Neural cell (in vitro differentiated cells): Measurements from ENCODE around the gene PYGB. TPM values are rescaled to one million over a fixed set of nuclear protein-coding genes. Genes with fewer than 3 reads are reported as not detected.

Experiments used
- H2AFZ ChIP-seq: fragments of 200-600, 300-800 bp; sonication (generic), shearing (Covaris generic); 2 replicates; pipeline ENCODE4 v1.6.0; 2014; ENCODE audit warnings: low read depth, mild to moderate bottlenecking, antibody characterized with exemption, low read length, moderate library complexity
- H3F3A ChIP-seq: fragments of 200-600 bp; shearing (Covaris generic); 2 replicates; pipeline ENCODE4 v1.6.1; 2016; ENCODE audit warnings: mild to moderate bottlenecking, moderate library complexity, mixed read lengths, antibody characterized with exemption, low read length; ENCODE audit not compliant: insufficient read depth, poor library complexity, severe bottlenecking
- H3K27ac ChIP-seq: fragments of 200-600, 300-800 bp; sonication (generic), shearing (Covaris generic); 2 replicates; pipeline ENCODE4 v1.5.1; 2014; ENCODE audit warnings: mild to moderate bottlenecking, low read length, moderate library complexity
- H3K27me3 ChIP-seq: fragments of 300-800, 200-600 bp; sonication (generic), shearing (Covaris generic); 2 replicates; pipeline ENCODE4 v1.6.0; 2014; ENCODE audit warnings: mild to moderate bottlenecking, low read depth, low read length, moderate library complexity; ENCODE audit not compliant: insufficient read depth
- H3K36me3 ChIP-seq: fragments of 300-800, 200-600 bp; sonication (generic), shearing (Covaris generic); 2 replicates; pipeline ENCODE4 v1.5.1; 2014; ENCODE audit warnings: mild to moderate bottlenecking, antibody characterized with exemption, low read length, moderate library complexity; ENCODE audit not compliant: insufficient read depth
- H3K4me2 ChIP-seq: fragments of 300-800, 200-600 bp; sonication (generic), shearing (Covaris generic); 2 replicates; pipeline ENCODE4 v1.6.0; 2014; ENCODE audit warnings: mild to moderate bottlenecking, low read length
- H3K4me3 ChIP-seq: fragments of 300-800, 200-600 bp; sonication (generic), shearing (Covaris generic); 2 replicates; pipeline ENCODE4 v1.5.1; 2014; ENCODE audit warnings: mild to moderate bottlenecking, low read length, moderate library complexity
- H3K79me2 ChIP-seq: fragments of 200-600 bp; shearing (Covaris generic); replicated peaks from 2 replicates; pipeline ENCODE4 v1.6.0; 2014; ENCODE audit warnings: mild to moderate bottlenecking, low read length, moderate library complexity; ENCODE audit not compliant: insufficient read depth
- H3K9ac ChIP-seq: fragments of 300-800, 200-600 bp; sonication (generic), shearing (Covaris generic); 2 replicates; pipeline ENCODE4 v1.6.1; 2016; ENCODE audit warnings: mild to moderate bottlenecking, low read length, mixed read lengths
- H3K9me2 ChIP-seq: fragments of 200-600 bp; shearing (Covaris generic); 2 replicates; pipeline ENCODE4 v1.6.1; 2016; ENCODE audit warnings: mild to moderate bottlenecking, low read length, mixed read lengths; ENCODE audit not compliant: insufficient read depth
- H3K9me3 ChIP-seq: fragments of 200-600, 300-800 bp; sonication (generic), shearing (Covaris generic); 2 replicates; pipeline ENCODE4 v1.6.1; 2016; ENCODE audit warnings: mild to moderate bottlenecking, mixed run types, low read length, moderate library complexity, mixed read lengths
- H4K20me1 ChIP-seq: fragments of 200-600 bp; shearing (Covaris generic); 2 replicates; pipeline ENCODE4 v1.6.1; 2016; ENCODE audit warnings: mild to moderate bottlenecking, mixed run types; ENCODE audit not compliant: insufficient read depth
- CTCF ChIP-seq: fragments of 450-650 bp; IDR thresholded peaks from 2 replicates; pipeline ENCODE4 v1.5.1; 2014; ENCODE audit warnings: antibody characterized with exemption, mild to moderate bottlenecking, moderate library complexity; ENCODE audit not compliant: poor library complexity, severe bottlenecking
- EP300 ChIP-seq: fragments of 450-650 bp; conservative IDR thresholded peaks from 2 replicates; pipeline ENCODE4 v1.6.1; 2014; ENCODE audit warnings: antibody characterized with exemption, mild to moderate bottlenecking, moderate library complexity; ENCODE audit not compliant: poor library complexity, severe bottlenecking
- EZH2 ChIP-seq: fragments of 200-600, 300-800 bp; shearing (Covaris generic), sonication (generic); IDR thresholded peaks from 2 replicates; pipeline ENCODE4 v1.6.1; 2014; ENCODE audit warnings: antibody characterized with exemption, low read length, borderline replicate concordance, mild to moderate bottlenecking; ENCODE audit not compliant: insufficient read depth, poor library complexity, severe bottlenecking
- MXI1 ChIP-seq: fragments of 450-650 bp; conservative IDR thresholded peaks from 2 replicates; pipeline ENCODE4 v1.6.1; 2014; ENCODE audit warnings: antibody characterized with exemption, mild to moderate bottlenecking; ENCODE audit not compliant: poor library complexity, severe bottlenecking
- POLR2AphosphoS5 ChIP-seq: IDR thresholded peaks from 2 replicates; pipeline ENCODE4 v1.6.1; 2012
- RAD21 ChIP-seq: fragments of 450-650 bp; conservative IDR thresholded peaks from 2 replicates; pipeline ENCODE4 v1.6.1; 2014; ENCODE audit warnings: antibody characterized with exemption, mild to moderate bottlenecking, moderate library complexity
- REST ChIP-seq: IDR thresholded peaks from 2 replicates; pipeline ENCODE4 v1.6.1; 2012; ENCODE audit warnings: borderline replicate concordance
- SMC3 ChIP-seq: fragments of 450-650 bp; conservative IDR thresholded peaks from 2 replicates; pipeline ENCODE4 v1.6.1; 2014; ENCODE audit warnings: antibody characterized with exemption, mild to moderate bottlenecking, moderate library complexity; ENCODE audit not compliant: poor library complexity
- TAF1 ChIP-seq: IDR thresholded peaks from 2 replicates; pipeline ENCODE4 v1.6.1; 2012; ENCODE audit warnings: low read depth
- polyA plus RNA-seq: library from polyadenylated mRNA; depleted of rRNA; stranded (reverse); fragments of >200 nt; gene quantifications from 2 replicates; pipeline ENCODE4 v1.2.3, GENCODE V29; 2014

The PYGB gene
- polyA plus RNA-seq, 1 donor from 2014 or later, result 70.5 TPM

DNA sequence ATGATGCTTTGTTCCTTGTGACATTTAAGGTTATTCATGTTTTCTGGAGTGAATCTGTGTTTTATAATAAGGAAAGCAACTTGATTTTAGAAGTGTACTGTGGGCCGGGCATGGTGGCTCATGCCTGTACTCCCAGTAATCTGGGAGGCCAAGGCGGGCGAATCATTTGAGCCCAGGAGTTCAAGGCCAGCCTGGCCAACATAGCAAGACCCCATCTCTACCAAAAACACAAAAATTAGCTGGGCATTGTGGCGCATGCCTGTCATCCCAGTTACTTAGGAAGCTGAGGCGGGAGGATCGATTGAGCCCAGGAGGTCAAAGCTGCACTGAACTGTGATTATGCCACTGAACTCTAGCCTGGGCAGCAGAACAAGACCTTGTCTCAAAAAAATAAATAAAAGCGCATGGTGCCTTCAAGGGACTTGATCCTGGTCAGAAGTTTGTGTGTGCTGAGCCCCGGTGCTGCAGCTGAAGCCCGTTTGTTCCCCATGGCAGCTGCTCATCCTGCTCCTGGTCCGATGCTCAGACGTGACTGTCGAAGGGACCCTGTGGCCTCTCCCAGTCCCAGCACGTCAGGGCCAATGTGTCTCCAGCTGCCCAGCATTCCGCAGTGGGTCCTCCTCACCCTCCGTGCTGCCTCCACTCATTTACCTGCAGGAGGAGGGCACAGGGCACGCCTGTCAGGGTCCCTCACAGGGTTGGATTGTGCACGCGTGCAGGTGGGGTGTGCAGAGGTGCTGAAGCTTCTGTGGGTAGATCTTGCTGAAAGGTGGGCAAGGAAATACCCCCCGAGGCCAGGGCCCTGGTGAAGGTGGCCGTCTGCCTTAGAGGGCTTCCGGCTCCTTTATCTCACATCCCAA lies 34.1 kb upstream of the PYGB start:
- H3F3A ChIP-seq, result no peaks in the 10 kb centered on the region
- no peak overlapping the region for H3K27ac ChIP-seq
- no peaks in the 10 kb centered on the region for H3K9me2 ChIP-seq
- TF ChIP-seq MXI1, result no peak
- no peak for TF ChIP-seq POLR2AphosphoS5
- no peak for TF ChIP-seq REST
- no peak for TF ChIP-seq CTCF
- TF ChIP-seq SMC3, result no peak
- TF ChIP-seq TAF1, result no peak
- no peak for TF ChIP-seq EZH2
- no peak for TF ChIP-seq RAD21
- H3K9ac ChIP-seq, result no peak overlapping the region
- no peaks in the 10 kb centered on the region for H4K20me1 ChIP-seq
- no peaks in the 10 kb centered on the region for H3K9me3 ChIP-seq
- H3K4me3 ChIP-seq, result no peak overlapping the region
- no peaks in the 10 kb centered on the region for H3K27me3 ChIP-seq
- H3K79me2 ChIP-seq, result no peaks in the 10 kb centered on the region
- no peak overlapping the region for H2AFZ ChIP-seq
- no peak overlapping the region for H3K4me2 ChIP-seq
- H3K36me3 ChIP-seq, result no peaks in the 10 kb centered on the region

- no peaks in the 10 kb centered on the region for H4K20me1 ChIP-seq
Observed at GRCh38 chr20:25214426-25214790, 33.5 kb upstream of the PYGB start.

More at GRCh38 chr20:25214426-25214790, 33.5 kb upstream of the PYGB start:
- no peaks in the 10 kb centered on the region for H3F3A ChIP-seq
- H3K4me2 ChIP-seq, result no peak overlapping the region
- no peak overlapping the region for H2AFZ ChIP-seq
- H3K4me3 ChIP-seq, result no peak overlapping the region
- H3K9me2 ChIP-seq, result no peaks in the 10 kb centered on the region
- TF ChIP-seq MXI1, result no peak
- TF ChIP-seq REST, result no peak
- TF ChIP-seq CTCF, result no peak
- TF ChIP-seq SMC3, result no peak
- no peak for TF ChIP-seq EZH2
- TF ChIP-seq POLR2AphosphoS5, result no peak
- TF ChIP-seq EP300, result no peak
- no peak for TF ChIP-seq RAD21
- TF ChIP-seq TAF1, result no peak
- H3K9ac ChIP-seq, result no peak overlapping the region
- H3K79me2 ChIP-seq, result no peaks in the 10 kb centered on the region
- no peaks in the 10 kb centered on the region for H3K36me3 ChIP-seq
- H3K9me3 ChIP-seq, result no peaks in the 10 kb centered on the region
- H3K27me3 ChIP-seq, result no peaks in the 10 kb centered on the region
- no peak overlapping the region for H3K27ac ChIP-seq
